Thoracic aorta (tissue), 2 donors: ENCODE measurements around the gene HERC4. TPM values are rescaled to one million over a fixed set of nuclear protein-coding genes. Genes with fewer than 3 reads are reported as not detected.

Source experiments
- ATAC-seq: fragments of 150-250 bp; one replicate; pipeline ENCODE4 v1.8.0; 2017; ENCODE audit warnings: low read depth; ENCODE audit not compliant: insufficient number of reproducible peaks, low FRiP score
- DNase-seq: peaks from one replicate; pipeline ENCODE4 v3.0.0-alpha.2; 2020; ENCODE audit warnings: low spot score
- H3K27ac ChIP-seq, 2 donors: fragments of 200-600 bp; sonication (generic); 1 replicate in 1 of 2; 2 replicates in 1 of 2; pipeline ENCODE4 v1.5.1; 2016; ENCODE audit warnings: mild to moderate bottlenecking in 2 of 2, moderate library complexity in 2 of 2
- H3K27me3 ChIP-seq: fragments of 200-600 bp; sonication (generic); replicated peaks from 2 replicates; pipeline ENCODE4 v1.6.0; 2016; ENCODE audit warnings: mild to moderate bottlenecking; ENCODE audit not compliant: insufficient read depth
- H3K36me3 ChIP-seq: fragments of 200-600 bp; sonication (generic); one replicate; pipeline ENCODE4 v1.5.1; 2016
- H3K4me1 ChIP-seq, 2 donors: fragments of 200-600 bp; sonication (generic); 1 replicate in 1 of 2; 2 replicates in 1 of 2; pipeline versions ENCODE4 v1.5.1 to v1.6.0; 2016; ENCODE audit warnings: low read depth in 2 of 2, mild to moderate bottlenecking in 1 of 2; ENCODE audit not compliant: control insufficient read depth in 1 of 2
- H3K4me3 ChIP-seq: fragments of 200-600 bp; sonication (generic); 2 replicates; pipeline ENCODE4 v1.5.1; 2016; ENCODE audit warnings: mild to moderate bottlenecking
- H3K9me3 ChIP-seq: fragments of 200-600 bp; sonication (generic); 2 replicates; pipeline ENCODE4 v1.5.1; 2016
- CTCF ChIP-seq: fragments of 200-600 bp; sonication (generic); IDR thresholded peaks from one replicate; pipeline ENCODE4 v1.5.1; 2019; ENCODE audit warnings: antibody characterized with exemption
- total RNA-seq, 2 donors: library from RNA; depleted of rRNA; stranded (reverse); fragments of >200 nt; gene quantifications; one replicate each; pipeline versions ENCODE4 v1.1.0 to v1.2.3, GENCODE V29; 2016

HERC4 gene
- total RNA-seq, 2 donors from 2014 or later = 60.2 to 83.7 TPM

- H3K27ac ChIP-seq = no peak overlapping the region
- no peaks in the 10 kb centered on the region for H3K36me3 ChIP-seq
- no peaks in the 10 kb centered on the region for H3K4me1 ChIP-seq
- DNase-seq (no peak), ATAC-seq (no peak)
- no peaks in the 10 kb centered on the region for H3K27me3 ChIP-seq
- no peak overlapping the region for H3K4me3 ChIP-seq
- TF ChIP-seq CTCF = no peak
- no peaks in the 10 kb centered on the region for H3K9me3 ChIP-seq
These were observed 12.0 kb upstream of the HERC4 start for GRCh38 chr10:68086910-68087684.

DNA sequence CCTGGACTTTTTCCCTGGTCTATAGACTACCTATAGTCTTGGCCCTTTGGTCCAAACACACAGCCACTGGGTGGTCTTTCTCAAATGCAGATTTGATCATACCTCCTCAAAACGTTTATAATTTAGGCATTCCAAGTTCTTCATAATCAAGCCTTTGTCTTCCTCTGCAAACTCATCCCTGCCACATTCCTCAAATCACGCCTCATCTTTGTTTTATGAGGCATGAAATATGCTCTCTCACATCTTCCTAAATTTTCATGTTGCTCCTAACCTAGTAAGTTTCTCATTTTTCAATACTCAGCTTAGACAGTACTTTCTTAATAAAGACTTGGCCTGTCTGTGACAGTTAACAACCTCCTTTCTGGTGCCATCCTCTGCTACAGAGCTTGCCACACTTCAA is 10.9 kb upstream of the HERC4 start:
- H3K27me3 ChIP-seq = no peaks in the 10 kb centered on the region
- H3K36me3 ChIP-seq = no peaks in the 10 kb centered on the region
- H3K4me3 ChIP-seq = no peak overlapping the region
- no peaks in the 10 kb centered on the region for H3K4me1 ChIP-seq
- H3K27ac ChIP-seq = no peak overlapping the region
- DNase-seq (no peak), ATAC-seq (no peak)
- no peak for TF ChIP-seq CTCF
- H3K9me3 ChIP-seq = no peaks in the 10 kb centered on the region

DNA sequence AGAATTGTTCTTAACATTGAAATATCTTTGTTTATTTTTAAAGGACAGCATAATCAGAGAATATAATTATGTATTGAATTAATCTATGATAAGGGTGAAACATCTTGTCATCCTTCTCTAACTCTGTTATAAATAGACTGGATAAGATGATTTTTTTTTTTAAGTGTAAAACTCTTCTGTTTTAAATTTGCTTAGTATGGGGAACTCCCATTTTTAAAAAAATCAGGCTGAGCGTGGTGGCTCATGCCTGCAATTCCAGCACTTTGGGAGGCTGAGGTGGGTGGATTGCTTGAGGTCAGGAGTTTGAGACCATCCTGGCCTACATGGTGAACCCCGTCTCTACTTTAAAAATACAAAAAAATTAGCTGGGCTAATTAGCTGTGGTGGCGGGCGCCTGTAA is 9.4 kb upstream of the HERC4 start:
- TF ChIP-seq CTCF = no peak
- ATAC-seq (no peak), DNase-seq (no peak)
- no peak overlapping the region for H3K4me3 ChIP-seq
- no peaks in the 10 kb centered on the region for H3K4me1 ChIP-seq
- no peaks in the 10 kb centered on the region for H3K27me3 ChIP-seq
- H3K9me3 ChIP-seq = no peaks in the 10 kb centered on the region
- H3K27ac ChIP-seq = no peak overlapping the region
- H3K36me3 ChIP-seq = no peaks in the 10 kb centered on the region

GRCh38 chr10:68083953-68084352 is 8.9 kb upstream of the HERC4 start:
- Histone ChIP-seq H3K27ac (no peak overlapping the region), H3K27me3 (no peaks in the 10 kb centered on the region), H3K36me3 (no peaks in the 10 kb centered on the region), H3K9me3 (no peaks in the 10 kb centered on the region), H3K4me3 (no peak overlapping the region), H3K4me1 (no peaks in the 10 kb centered on the region)
- ATAC-seq = no peak
- no peak for DNase-seq
- no peak for TF ChIP-seq CTCF

GRCh38 chr10:68082872-68083271 is 7.8 kb upstream of the HERC4 start:
- Histone ChIP-seq H3K27me3 (no peaks in the 10 kb centered on the region), H3K36me3 (no peaks in the 10 kb centered on the region), H3K27ac (no peak overlapping the region), H3K9me3 (no peaks in the 10 kb centered on the region), H3K4me3 (no peak overlapping the region), H3K4me1 (no peaks in the 10 kb centered on the region)
- DNase-seq (no peak), ATAC-seq (no peak)
- peak; percentile 41 for TF ChIP-seq CTCF
